GM12878 (cell line): ENCODE results near the gene YWHAQ. TPM values are rescaled to one million over a fixed set of nuclear protein-coding genes. Genes with fewer than 3 reads are reported as not detected.

ENCODE experiments used
- ATAC-seq: fragments of 200-7000 bp; cut with Tn5 transposase; 3 replicates; pipeline ENCODE4 v1.9.1; 2020; ENCODE audit warnings: mild to moderate bottlenecking, moderate library complexity
- BruUV-seq: library from RNA; stranded (reverse); fragments of 400-500 nt; replicated peaks from 2 replicates; lab custom pipeline; 2021; lab: Mats Ljungman, UMichigan
- CTCF ChIA-PET: fragments of 300-600 bp; sonication (Branson Sonifier 250); formaldehyde crosslinking; extraction: SDS; loops from one replicate; lab custom pipeline; 2021; ENCODE audit warnings: inconsistent platforms; lab: Yijun Ruan, JAX
- POLR2A ChIA-PET: fragments of 350-600 bp; formaldehyde crosslinking; extraction: SDS; loops from one replicate; lab custom pipeline; 2021; ENCODE audit warnings: inconsistent platforms; lab: Charles Lee
- RAD21 ChIA-PET: fragments of 300-600 bp; sonication (Branson Sonifier 250); formaldehyde crosslinking; loops from one replicate; lab custom pipeline; 2023; ENCODE audit warnings: antibody characterized with exemption; ENCODE audit not compliant: unreplicated experiment; lab: Charles Lee
- SMC1A ChIA-PET: fragments of 300-600 bp; sonication (Branson Sonifier 250); formaldehyde crosslinking; loops from one replicate; lab custom pipeline; 2023; ENCODE audit not compliant: unreplicated experiment, uncharacterized antibody; lab: Charles Lee
- DNase-seq: peaks from one replicate; pipeline ENCODE4 v3.0.0-alpha.2; 2011; ENCODE audit warnings: low read depth, low spot score
- FAIRE-seq: peaks from 3 replicates; lab custom pipeline; 2011; peaks lifted over from hg19 to GRCh38; lab: Jason Lieb, UNC
- H2AFZ ChIP-seq: 2 replicates; pipeline ENCODE4 v1.6.0; 2011; ENCODE audit warnings: low read depth, low read length, control low read depth; ENCODE audit not compliant: control insufficient read depth
- H3K27ac ChIP-seq: 2 replicates; pipeline ENCODE4 v1.5.1; 2011; ENCODE audit warnings: control low read depth; ENCODE audit not compliant: control insufficient read depth, insufficient read depth
- H3K27me3 ChIP-seq, 2 experiments: replicated peaks in 1 of 2; 2 replicates each; pipeline versions ENCODE4 v1.6.0 to v1.6.1; 2011; ENCODE audit warnings: low read length in 1 of 2; ENCODE audit not compliant: control insufficient read depth in 2 of 2, insufficient read depth in 2 of 2
- H3K36me3 ChIP-seq, 2 experiments: 2 replicates each; pipeline ENCODE4 v1.5.1; 2011; ENCODE audit warnings: low read length in 1 of 2; ENCODE audit not compliant: control insufficient read depth in 2 of 2, insufficient read depth in 2 of 2
- H3K4me1 ChIP-seq: 2 replicates; pipeline ENCODE4 v1.6.1; 2011; ENCODE audit warnings: mild to moderate bottlenecking, low read length, moderate library complexity, mixed read lengths; ENCODE audit not compliant: control insufficient read depth, insufficient read depth
- H3K4me2 ChIP-seq: 2 replicates; pipeline ENCODE4 v1.6.0; 2011; ENCODE audit warnings: control low read depth; ENCODE audit not compliant: control insufficient read depth, insufficient read depth
- H3K4me3 ChIP-seq: fragments of 200-600 bp; sonication (generic); 2 replicates; pipeline ENCODE4 v1.5.1; 2016
- H3K79me2 ChIP-seq: 2 replicates; pipeline ENCODE4 v1.6.0; 2011; ENCODE audit warnings: low read length; ENCODE audit not compliant: control insufficient read depth, insufficient read depth
- H3K9ac ChIP-seq: 2 replicates; pipeline ENCODE4 v1.8.0; 2011; ENCODE audit warnings: low read length, control low read depth, mixed read lengths; ENCODE audit not compliant: control insufficient read depth, insufficient read depth
- H3K9me3 ChIP-seq: replicated peaks from 3 replicates; pipeline ENCODE4 v1.5.1; 2011; ENCODE audit warnings: mild to moderate bottlenecking, low read length; ENCODE audit not compliant: control insufficient read depth, insufficient read depth
- H4K20me1 ChIP-seq: 2 replicates; pipeline ENCODE4 v1.6.0; 2011; ENCODE audit not compliant: control insufficient read depth, insufficient read depth
- CREB1 ChIP-seq: IDR thresholded peaks from 2 replicates; pipeline ENCODE4 v1.6.1; 2012; ENCODE audit warnings: low read depth, mild to moderate bottlenecking, inconsistent platforms
- DPF2 ChIP-seq: fragments of 450-650 bp; IDR thresholded peaks from 2 replicates; pipeline ENCODE4 v1.6.1; 2017; ENCODE audit warnings: mild to moderate bottlenecking
- FOXK2 ChIP-seq: fragments of 450-650 bp; IDR thresholded peaks from 2 replicates; pipeline ENCODE4 v1.6.1; 2017; ENCODE audit warnings: mild to moderate bottlenecking, moderate library complexity
- GATAD2B ChIP-seq: fragments of 450-650 bp; conservative IDR thresholded peaks from 2 replicates; pipeline ENCODE4 v1.6.1; 2017; ENCODE audit warnings: low read depth, mild to moderate bottlenecking, moderate library complexity
- HDAC6 ChIP-seq: fragments of 200-600 bp; sonication (generic); IDR thresholded peaks from one replicate; pipeline ENCODE4 v1.8.0; 2017; ENCODE audit warnings: antibody characterized with exemption; ENCODE audit not compliant: unreplicated experiment
- MLLT1 ChIP-seq: fragments of 450-650 bp; IDR thresholded peaks from 2 replicates; pipeline ENCODE4 v1.6.1; 2016; ENCODE audit warnings: mild to moderate bottlenecking
- MXI1 ChIP-seq: fragments of 150-350 bp; IDR thresholded peaks from 2 replicates; pipeline ENCODE4 v1.6.1; 2011; ENCODE audit warnings: low read depth, mild to moderate bottlenecking, inconsistent platforms, low read length, improper control_type of control experiment
- WGBS: methylation state at CpG from one replicate; pipeline ENCODE4 v1.1.6; 2016; ENCODE audit warnings: low lambda C conversion rate; ENCODE audit not compliant: insufficient replicate concordance, insufficient coverage; ENCODE audit errors: missing lambda C conversion rate; 5-methylcytosine and 5-hydroxymethylcytosine counted together
- in situ Hi-C: fragments of 300-500 bp; cut with MboI; formaldehyde crosslinking; loops from 9 replicates; pipeline ENCODE4 v1.14.3; 2018; ENCODE audit warnings: mixed read lengths
- intact Hi-C: fragments of 100-400 bp; cut with micrococcal nuclease; formaldehyde crosslinking; loops from one replicate; pipeline ENCODE4 v1.14.2; 2022; ENCODE audit not compliant: unreplicated experiment
- polyA plus RNA-seq, 11 experiments: library from polyadenylated mRNA; depleted of rRNA in 4 of 11; unstranded in 6 of 11; stranded (reverse) in 5 of 11; fragments of >200 nt; fragmentation: Nextera tagmentation in 4 of 11; fragmentation: Illumina TruSeq in 1 of 11; extraction: Ambion mirVana in 4 of 11; extraction: Trizol in 1 of 11; gene quantifications; 1 replicate in 1 of 11; 2 replicates in 10 of 11; pipeline versions ENCODE4 v1.2.1 to v1.2.3, GENCODE V29; 2011 to 2016; ENCODE audit warnings: inconsistent platforms in 2 of 11, missing spikeins in 2 of 11, low read depth in 1 of 11
- total RNA-seq, 4 experiments: library from RNA; depleted of rRNA in 3 of 4; stranded (reverse); fragments of >200 nt in 3 of 4; fragmentation: Illumina TruSeq in 1 of 4; extraction: Trizol in 1 of 4; gene quantifications; 2 replicates each; pipeline versions ENCODE4 v1.2.1 to v1.2.3, GENCODE V29; 2013 to 2021

YWHAQ gene
- total and polyA plus RNA-seq, 10 of the 15 experiments (the other 5 are each of a cell fraction or from before 2014, with no cell fraction given), result 63.0 to 515 (median 219) TPM

GRCh38 chr2:9618410-9618809 lies 12.4 kb downstream of the YWHAQ start (continued):
- TF ChIP-seq HDAC6, result no peak
- no peak for TF ChIP-seq CREB1
- peak; percentile 77 for TF ChIP-seq MLLT1
- TF ChIP-seq DPF2, result no peak
- no peak for TF ChIP-seq FOXK2
- TF ChIP-seq, all 136 proteins: peak for 4

GRCh38 chr2:9617749-9618148 lies 13.0 kb downstream of the YWHAQ start:
- H3K27me3 ChIP-seq, result no peaks in the 10 kb centered on the region
- no peak overlapping the region for H3K27ac ChIP-seq
- ChIA-PET POLR2A (interaction anchor here (0.6 to 4.1 kb wide), 5 partner anchors 9 to 144 kb away, joined by 3 to 17 read pairs (median 4); partner anchors contain the start of gene YWHAQ), SMC1A (interaction anchor here (1.2 to 4.2 kb wide), 8 partner anchors 9 to 61 kb away, joined by 4 to 43 read pairs (median 8); partner anchors contain the start of gene YWHAQ), RAD21 (interaction anchor here (1.0 to 1.3 kb wide), 3 partner anchors 10 to 16 kb away, joined by 3 to 4 read pairs (median 3); no protein-coding TSS in a partner anchor)
- H3K9me3 ChIP-seq, result no peaks in the 10 kb centered on the region
- DNase-seq, result no peak
- FAIRE-seq, result no peak
- no peak overlapping the region for H3K9ac ChIP-seq
- ATAC-seq, result no peak
- H3K79me2 ChIP-seq, result peaks cover 91% of the 10 kb centered on the region
- in situ Hi-C loops, result no loop called here
- BruUV-seq, result no TSS peak
- 100% methylated on average over 1 of the region's 1 CpG for WGBS
- peaks cover 2 to 9% of the 10 kb centered on the region in 2 experiments for H3K36me3 ChIP-seq
- H3K4me2 ChIP-seq, result no peak overlapping the region
- no peak for TF ChIP-seq GATAD2B
- no peak for TF ChIP-seq MXI1
- TF ChIP-seq, all 136 proteins: peak for 0
- no peaks in the 10 kb centered on the region for H4K20me1 ChIP-seq
- H3K4me3 ChIP-seq, result no peak overlapping the region
- no peaks in the 10 kb centered on the region for H3K4me1 ChIP-seq
- CTCF ChIA-PET, result interaction anchor here (0.9 to 3.0 kb wide), 4 partner anchors 10 to 21 kb away, joined by 3 to 11 read pairs (median 4); no protein-coding TSS in a partner anchor
- no peak overlapping the region for H2AFZ ChIP-seq
- intact Hi-C loops, result no loop called here
